BJ (cell line): Measurements from ENCODE around the gene MALRD1. TPM values are rescaled to one million over a fixed set of nuclear protein-coding genes. Genes with fewer than 3 reads are reported as not detected.
"Not testable (repeated sequence)": the region's sequence is repeated elsewhere in the genome, so short reads cannot be mapped to it uniquely, and the experiment has no call there.

ENCODE experiments used
- CTCF ChIA-PET: fragments of 350-600 bp; formaldehyde crosslinking; extraction: SDS; loops from one replicate; lab custom pipeline; 2021; ENCODE audit warnings: antibody characterized with exemption, inconsistent platforms; lab: Yijun Ruan, JAX
- POLR2A ChIA-PET: fragments of 300-600 bp; sonication (Branson Sonifier 250); formaldehyde crosslinking; extraction: SDS; loops from one replicate; lab custom pipeline; 2021; ENCODE audit warnings: antibody characterized with exemption; lab: Charles Lee
- DNase-seq: peaks from one replicate; pipeline ENCODE4 v3.0.0-alpha.2; 2011; ENCODE audit warnings: low read depth
- H3K27me3 ChIP-seq: 2 replicates; pipeline ENCODE4 v1.6.0; 2011; ENCODE audit warnings: low read length; ENCODE audit not compliant: control insufficient read depth, insufficient read depth
- H3K36me3 ChIP-seq: 2 replicates; pipeline ENCODE4 v1.5.1; 2011; ENCODE audit warnings: low read length; ENCODE audit not compliant: control insufficient read depth, insufficient read depth
- H3K4me3 ChIP-seq: 2 replicates; pipeline ENCODE4 v1.5.1; 2011; ENCODE audit warnings: low read depth, mild to moderate bottlenecking, control low read depth, low read length
- polyA plus RNA-seq: library from polyadenylated mRNA; depleted of rRNA; stranded (reverse); fragments of >200 nt; gene quantifications from 2 replicates; pipeline ENCODE4 v1.2.3, GENCODE V29; 2011
- TF ChIP-seq, protein P1 (sequence below): IDR thresholded peaks from 2 replicates; pipeline ENCODE4 v1.5.1; 2011; ENCODE audit warnings: low read depth, mild to moderate bottlenecking, control low read depth, inconsistent platforms, low read length, moderate library complexity; ENCODE audit not compliant: insufficient read depth

Gene MALRD1
- polyA plus RNA-seq, 1 experiment: not detected

DNA sequence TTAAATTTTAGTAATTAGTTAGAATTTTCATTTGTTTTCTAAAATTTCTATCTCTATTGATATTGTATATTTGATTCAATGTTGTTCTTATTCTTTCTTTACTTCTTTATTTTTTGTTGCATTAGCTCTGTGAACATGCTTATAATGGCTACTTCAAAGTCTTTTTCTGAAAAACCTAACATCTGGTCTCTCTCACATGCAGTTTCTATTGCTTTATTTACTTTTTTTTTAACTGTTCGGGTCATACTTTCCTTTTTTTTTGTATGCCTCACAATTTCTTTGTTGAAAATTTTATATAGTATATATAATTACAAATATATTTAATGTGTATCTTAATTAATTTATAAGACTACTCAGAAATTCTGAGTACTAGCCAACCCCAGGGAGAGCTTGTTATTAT is 715.5 kb downstream of the MALRD1 start:
- no peaks in the 10 kb centered on the region for H3K27me3 ChIP-seq
- no peak overlapping the region for H3K4me3 ChIP-seq
- CTCF ChIA-PET: interaction anchor here (0.6 kb wide), 1 partner anchor 809 kb away, joined by 5 read pairs; no protein-coding TSS in a partner anchor
- H3K36me3 ChIP-seq: no peaks in the 10 kb centered on the region
- POLR2A ChIA-PET: no interaction called here
- DNase-seq: no peak
- TF ChIP-seq, protein P1, sequence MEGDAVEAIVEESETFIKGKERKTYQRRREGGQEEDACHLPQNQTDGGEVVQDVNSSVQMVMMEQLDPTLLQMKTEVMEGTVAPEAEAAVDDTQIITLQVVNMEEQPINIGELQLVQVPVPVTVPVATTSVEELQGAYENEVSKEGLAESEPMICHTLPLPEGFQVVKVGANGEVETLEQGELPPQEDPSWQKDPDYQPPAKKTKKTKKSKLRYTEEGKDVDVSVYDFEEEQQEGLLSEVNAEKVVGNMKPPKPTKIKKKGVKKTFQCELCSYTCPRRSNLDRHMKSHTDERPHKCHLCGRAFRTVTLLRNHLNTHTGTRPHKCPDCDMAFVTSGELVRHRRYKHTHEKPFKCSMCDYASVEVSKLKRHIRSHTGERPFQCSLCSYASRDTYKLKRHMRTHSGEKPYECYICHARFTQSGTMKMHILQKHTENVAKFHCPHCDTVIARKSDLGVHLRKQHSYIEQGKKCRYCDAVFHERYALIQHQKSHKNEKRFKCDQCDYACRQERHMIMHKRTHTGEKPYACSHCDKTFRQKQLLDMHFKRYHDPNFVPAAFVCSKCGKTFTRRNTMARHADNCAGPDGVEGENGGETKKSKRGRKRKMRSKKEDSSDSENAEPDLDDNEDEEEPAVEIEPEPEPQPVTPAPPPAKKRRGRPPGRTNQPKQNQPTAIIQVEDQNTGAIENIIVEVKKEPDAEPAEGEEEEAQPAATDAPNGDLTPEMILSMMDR: no peak

- POLR2A ChIA-PET: no interaction called here
- DNase-seq: no peak
- Histone ChIP-seq H3K27me3 (no peaks in the 10 kb centered on the region), H3K36me3 (no peaks in the 10 kb centered on the region), H3K4me3 (no peak overlapping the region)
- CTCF ChIA-PET: interaction anchor here (0.8 to 1.2 kb wide), 2 partner anchors 15 to 18 kb away, joined by 3 read pairs; no protein-coding TSS in a partner anchor
- TF ChIP-seq, protein P1: no peak
Measured at GRCh38 chr10:19767876-19768275, 719.3 kb downstream of the MALRD1 start.

DNA sequence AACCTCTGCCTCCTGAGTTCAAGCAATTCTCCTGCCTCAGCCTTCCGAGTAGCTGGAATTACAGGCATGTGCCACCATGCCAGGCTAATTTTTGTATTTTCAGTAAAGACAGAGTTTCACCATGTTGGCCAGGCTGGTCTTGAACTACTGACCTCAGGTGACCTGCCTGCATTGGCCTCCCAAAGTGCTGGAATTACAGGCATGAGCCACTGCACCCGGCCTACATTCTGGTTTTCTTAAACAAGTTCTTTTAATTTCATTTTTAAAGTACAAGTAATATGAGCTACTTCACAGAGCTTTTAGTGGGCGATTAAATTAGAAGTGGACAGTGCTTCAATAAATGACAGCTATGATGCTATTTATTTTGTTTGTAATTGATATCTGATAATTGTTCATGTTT is 721.2 kb downstream of the MALRD1 start:
- CTCF ChIA-PET, POLR2A ChIA-PET: not testable (repeated sequence)

GRCh38 chr10:19772972-19773371 is 724.4 kb downstream of the MALRD1 start:
- POLR2A ChIA-PET: no interaction called here
- no peak overlapping the region for H3K4me3 ChIP-seq

More for the DNA sequence above, 721.2 kb downstream of the MALRD1 start:
- H3K4me3 ChIP-seq, DNase-seq, H3K27me3 ChIP-seq, H3K36me3 ChIP-seq: not testable (repeated sequence)

DNA sequence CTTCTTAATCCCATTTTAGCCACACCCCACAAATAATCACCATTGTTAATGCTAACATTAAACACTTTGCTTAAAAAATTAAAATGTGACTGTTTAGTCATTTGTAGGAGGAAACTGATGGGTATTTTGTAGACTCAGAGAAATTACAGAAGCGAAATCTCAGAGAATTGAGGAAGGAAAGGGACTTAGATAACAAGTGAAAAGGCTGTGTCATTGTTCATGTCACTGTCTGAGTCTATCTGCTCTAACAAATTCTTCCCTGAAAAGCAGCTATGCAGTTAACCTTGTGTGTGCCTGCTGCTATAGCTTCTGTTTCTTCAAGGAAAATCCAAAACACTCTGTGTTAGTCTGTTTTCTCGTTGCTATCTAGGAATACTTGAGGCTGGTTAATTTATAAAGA is 726.7 kb downstream of the MALRD1 start:
- TF ChIP-seq, protein P1: no peak
- Histone ChIP-seq H3K4me3 (no peak overlapping the region), H3K27me3 (no peaks in the 10 kb centered on the region), H3K36me3 (no peaks in the 10 kb centered on the region)
- DNase-seq: no peak
- ChIA-PET POLR2A (no interaction called here), CTCF (no interaction called here)

More at GRCh38 chr10:19772972-19773371, 724.4 kb downstream of the MALRD1 start:
- H3K27me3 ChIP-seq: no peaks in the 10 kb centered on the region
- TF ChIP-seq, protein P1: no peak
- no peaks in the 10 kb centered on the region for H3K36me3 ChIP-seq
- no peak for DNase-seq
- CTCF ChIA-PET: interaction anchor here (0.6 kb wide), 1 partner anchor 163 kb away, joined by 3 read pairs; no protein-coding TSS in a partner anchor

DNA sequence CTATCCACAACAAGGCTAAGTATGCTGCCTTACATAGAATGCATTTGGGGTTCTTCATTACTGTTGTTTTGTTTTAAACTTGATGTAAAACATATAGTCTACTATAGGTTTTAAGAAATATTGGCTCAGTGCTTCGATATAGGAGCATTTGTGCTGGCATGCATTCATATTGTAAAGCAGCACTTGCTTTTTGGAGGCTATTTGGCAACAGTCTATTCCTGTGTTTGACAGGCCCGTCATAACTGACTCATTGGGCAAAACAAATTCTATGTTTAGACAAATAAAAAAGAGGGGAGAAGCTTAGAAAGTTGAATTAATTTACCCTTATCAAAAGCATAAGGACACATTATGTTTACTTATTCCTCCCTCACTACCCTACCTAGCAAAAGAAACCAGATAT is 729.2 kb downstream of the MALRD1 start:
- no peak overlapping the region for H3K4me3 ChIP-seq
- TF ChIP-seq, protein P1: no peak
- no peaks in the 10 kb centered on the region for H3K36me3 ChIP-seq
- ChIA-PET CTCF (no interaction called here), POLR2A (no interaction called here)
- no peak for DNase-seq
- H3K27me3 ChIP-seq: no peaks in the 10 kb centered on the region
